ENCODE results near the gene PARN. TPM values are rescaled to one million over a fixed set of nuclear protein-coding genes. Genes with fewer than 3 reads are reported as not detected.

The PARN gene
- polyA plus RNA-seq, 3 donors: 18.4 to 24.4 (median 19.1) TPM

GRCh38 chr16:14510581-14510938 is 119.5 kb downstream of the PARN start:
- H3K36me3 ChIP-seq (replicated peaks in 1 of 2; ENCODE audit: control insufficient read depth in 1 of 2, insufficient read depth in 2 of 2, low read length in 2 of 2): no peaks in the 10 kb centered on the region
- H4K20me1 ChIP-seq (ENCODE audit: insufficient read depth, low read length): peaks cover 5% of the 10 kb centered on the region
- no peaks in the 10 kb centered on the region for H3K9me3 Mint-ChIP-seq
- no peak overlapping the region for H3K9ac ChIP-seq (ENCODE audit: insufficient read depth, low read length, poor library complexity, severe bottlenecking)
- no peak for DNase-seq
- H3K27me3 Mint-ChIP-seq (ENCODE audit: low read depth in 3 of 3): no peaks in the 10 kb centered on the region
- no peaks in the 10 kb centered on the region for H3K27me3 ChIP-seq (ENCODE audit: control insufficient read depth in 2 of 2, insufficient read depth in 2 of 2, low read length in 2 of 2)
- H3K4me1 ChIP-seq (ENCODE audit: control insufficient read depth in 1 of 2, insufficient read depth in 2 of 2, low read length in 2 of 2): peaks cover 3 to 6% of the 10 kb centered on the region in 2 donors
- no peak overlapping the region for H2AFZ ChIP-seq (ENCODE audit: insufficient read depth, low read depth, low read length, poor library complexity, severe bottlenecking)
- peak overlapping the region in 1 of 7 donors; percentile 27 for H3K27ac Mint-ChIP-seq
- intact Hi-C loops (cut with micrococcal nuclease): no loop called here
- no peak for TF ChIP-seq CTCF (IDR thresholded peaks at IDR 0.05)
- no peak overlapping the region for H3K4me3 Mint-ChIP-seq
- H3K36me3 Mint-ChIP-seq: peaks cover 4% of the 10 kb centered on the region in 2 donors
- no peaks in the 10 kb centered on the region for H3K9me3 ChIP-seq (replicated peaks in 1 of 2; ENCODE audit: control insufficient read depth in 1 of 2, insufficient read depth in 1 of 2, low read length in 2 of 2)
- H3K4me2 ChIP-seq (replicated peaks; ENCODE audit: extremely low read depth, low read length, poor library complexity, severe bottlenecking): no peak overlapping the region
- no peaks in the 10 kb centered on the region for H3K79me2 ChIP-seq (ENCODE audit: insufficient read depth, low read length)
- H3K27ac ChIP-seq (ENCODE audit: low read depth in 1 of 2, low read length in 2 of 2): no peak overlapping the region
- H3K4me1 Mint-ChIP-seq: peaks cover 9% of the 10 kb centered on the region
- no peak overlapping the region for H3K4me3 ChIP-seq (replicated peaks in 1 of 3; ENCODE audit: low read depth in 2 of 3, low read length in 3 of 3)
- no CpG with 5 or more reads among the region's 2 CpGs for WGBS (ENCODE audit: insufficient coverage)

GRCh38 chr16:14509675-14510132 is 120.4 kb downstream of the PARN start:
- Histone ChIP-seq H3K4me2 (replicated peaks; ENCODE audit: extremely low read depth, low read length, poor library complexity, severe bottlenecking) (no peak overlapping the region), H2AFZ (ENCODE audit: insufficient read depth, low read depth, low read length, poor library complexity, severe bottlenecking) (no peak overlapping the region), H3K4me3 (replicated peaks in 1 of 3; ENCODE audit: low read depth in 2 of 3, low read length in 3 of 3) (no peak overlapping the region), H3K4me1 (ENCODE audit: control insufficient read depth in 1 of 2, insufficient read depth in 2 of 2, low read length in 2 of 2) (peaks cover 3 to 6% of the 10 kb centered on the region in 2 donors), H3K27ac (ENCODE audit: low read depth in 1 of 2, low read length in 2 of 2) (no peak overlapping the region), H3K27me3 (ENCODE audit: control insufficient read depth in 2 of 2, insufficient read depth in 2 of 2, low read length in 2 of 2) (no peaks in the 10 kb centered on the region), H4K20me1 (ENCODE audit: insufficient read depth, low read length) (peaks cover 3% of the 10 kb centered on the region), H3K79me2 (ENCODE audit: insufficient read depth, low read length) (no peaks in the 10 kb centered on the region), H3K9ac (ENCODE audit: insufficient read depth, low read length, poor library complexity, severe bottlenecking) (no peak overlapping the region), H3K9me3 (replicated peaks in 1 of 2; ENCODE audit: control insufficient read depth in 1 of 2, insufficient read depth in 1 of 2, low read length in 2 of 2) (no peaks in the 10 kb centered on the region), H3K36me3 (replicated peaks in 1 of 2; ENCODE audit: control insufficient read depth in 1 of 2, insufficient read depth in 2 of 2, low read length in 2 of 2) (no peaks in the 10 kb centered on the region)
- 100% methylated on average over 3 of the region's 4 CpGs for WGBS (ENCODE audit: insufficient coverage)
- Mint-ChIP-seq H3K9me3 (no peaks in the 10 kb centered on the region), H3K4me3 (no peak overlapping the region), H3K27ac (no peak overlapping the region), H3K4me1 (peaks cover 9% of the 10 kb centered on the region), H3K27me3 (ENCODE audit: low read depth in 3 of 3) (peaks cover 0 to 1% (median 0%) of the 10 kb centered on the region in 3 donors), H3K36me3 (peaks cover 4% of the 10 kb centered on the region in 2 donors)
- intact Hi-C loops (cut with micrococcal nuclease): no loop called here
- no peak for DNase-seq
- TF ChIP-seq CTCF (IDR thresholded peaks at IDR 0.05): no peak

All from CD14-positive monocyte (primary cell).